Mucosa of descending colon (tissue), 3 donors: ENCODE measurements around the gene CERS6. TPM values are rescaled to one million over a fixed set of nuclear protein-coding genes. Genes with fewer than 3 reads are reported as not detected.

Source experiments
- ATAC-seq: fragments of 200-7000 bp; cut with Tn5 transposase; one replicate; pipeline ENCODE4 v1.9.1; 2020; ENCODE audit warnings: mild to moderate bottlenecking, moderate library complexity
- DNase-seq, 3 donors: peaks; one replicate each; pipeline ENCODE4 v3.0.0-alpha.2; 2020
- H3K36me3 ChIP-seq: fragments of 200-600 bp; one replicate; pipeline ENCODE4 v1.8.0; 2021; ENCODE audit warnings: low read depth, mild to moderate bottlenecking
- H3K4me1 ChIP-seq: fragments of 200-600 bp; one replicate; pipeline ENCODE4 v1.8.0; 2021; ENCODE audit warnings: low read depth, mild to moderate bottlenecking
- H3K4me3 ChIP-seq: fragments of 200-600 bp; one replicate; pipeline ENCODE4 v1.8.0; 2021; ENCODE audit warnings: mild to moderate bottlenecking
- H3K9me3 ChIP-seq: fragments of 200-600 bp; one replicate; pipeline ENCODE4 v1.8.0; 2021; ENCODE audit warnings: mild to moderate bottlenecking
- intact Hi-C, 2 donors: fragments of 100-400 bp; cut with DNase I in 1 of 2; cut with micrococcal nuclease in 1 of 2; formaldehyde crosslinking; loops; one replicate each; pipeline versions ENCODE4 v1.11.0 to v1.11.1; 2022; cut with DNase I, micrococcal nuclease
- total RNA-seq, 3 donors: library from RNA; stranded (reverse); fragmentation: NEBNext Ultra II Directional in 2 of 3; extraction: Animal tissue kit (Norgen Biotek cat#: 25700) in 2 of 3; gene quantifications; one replicate each; pipeline versions ENCODE4 v1.2.1 to v1.2.4, GENCODE V29; 2021 to 2023
- TF ChIP-seq, protein P1 (sequence below): fragments of 200-600 bp; IDR thresholded peaks from one replicate; pipeline ENCODE4 v1.8.0; 2022; ENCODE audit warnings: antibody characterized with exemption, mild to moderate bottlenecking
- donor health status: DM: no; HTN: no; CAD: no; lungs with moderate emphysema.
- donor health status: DM: no; HTN: no; CAD: no.
- donor health status: DM: no; HTN: yes; CAD: no.

CERS6 gene
- total RNA-seq, 3 donors from 2014 or later: 27.4 to 67.2 (median 65.0) TPM

DNA sequence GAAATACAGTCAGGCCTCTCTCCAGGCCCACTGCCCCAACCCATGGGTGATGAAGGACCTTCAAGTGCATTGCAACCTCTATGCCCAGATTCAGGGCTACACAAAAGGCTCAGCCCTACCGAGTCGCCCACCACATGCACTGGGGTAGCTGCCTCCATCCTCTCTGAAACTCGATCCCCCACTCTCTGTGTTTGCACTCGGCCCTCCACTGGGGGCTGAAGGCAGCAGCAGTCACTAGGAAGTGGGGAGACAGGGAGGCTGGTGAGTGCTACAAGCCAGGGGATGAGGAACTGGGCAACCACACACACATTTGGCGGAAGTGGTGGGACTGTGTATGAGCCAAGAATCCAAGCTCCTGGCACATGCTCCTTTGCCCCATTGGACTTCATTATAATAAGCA lies 94.6 kb downstream of the CERS6 start:
- Histone ChIP-seq H3K4me1 (peaks cover 4% of the 10 kb centered on the region), H3K36me3 (no peaks in the 10 kb centered on the region), H3K9me3 (no peaks in the 10 kb centered on the region), H3K4me3 (no peak overlapping the region)
- DNase-seq (no peak), ATAC-seq (peak; percentile 38)
- TF ChIP-seq, protein P1, sequence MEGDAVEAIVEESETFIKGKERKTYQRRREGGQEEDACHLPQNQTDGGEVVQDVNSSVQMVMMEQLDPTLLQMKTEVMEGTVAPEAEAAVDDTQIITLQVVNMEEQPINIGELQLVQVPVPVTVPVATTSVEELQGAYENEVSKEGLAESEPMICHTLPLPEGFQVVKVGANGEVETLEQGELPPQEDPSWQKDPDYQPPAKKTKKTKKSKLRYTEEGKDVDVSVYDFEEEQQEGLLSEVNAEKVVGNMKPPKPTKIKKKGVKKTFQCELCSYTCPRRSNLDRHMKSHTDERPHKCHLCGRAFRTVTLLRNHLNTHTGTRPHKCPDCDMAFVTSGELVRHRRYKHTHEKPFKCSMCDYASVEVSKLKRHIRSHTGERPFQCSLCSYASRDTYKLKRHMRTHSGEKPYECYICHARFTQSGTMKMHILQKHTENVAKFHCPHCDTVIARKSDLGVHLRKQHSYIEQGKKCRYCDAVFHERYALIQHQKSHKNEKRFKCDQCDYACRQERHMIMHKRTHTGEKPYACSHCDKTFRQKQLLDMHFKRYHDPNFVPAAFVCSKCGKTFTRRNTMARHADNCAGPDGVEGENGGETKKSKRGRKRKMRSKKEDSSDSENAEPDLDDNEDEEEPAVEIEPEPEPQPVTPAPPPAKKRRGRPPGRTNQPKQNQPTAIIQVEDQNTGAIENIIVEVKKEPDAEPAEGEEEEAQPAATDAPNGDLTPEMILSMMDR: no peak
- intact Hi-C loops: no loop called here

DNA sequence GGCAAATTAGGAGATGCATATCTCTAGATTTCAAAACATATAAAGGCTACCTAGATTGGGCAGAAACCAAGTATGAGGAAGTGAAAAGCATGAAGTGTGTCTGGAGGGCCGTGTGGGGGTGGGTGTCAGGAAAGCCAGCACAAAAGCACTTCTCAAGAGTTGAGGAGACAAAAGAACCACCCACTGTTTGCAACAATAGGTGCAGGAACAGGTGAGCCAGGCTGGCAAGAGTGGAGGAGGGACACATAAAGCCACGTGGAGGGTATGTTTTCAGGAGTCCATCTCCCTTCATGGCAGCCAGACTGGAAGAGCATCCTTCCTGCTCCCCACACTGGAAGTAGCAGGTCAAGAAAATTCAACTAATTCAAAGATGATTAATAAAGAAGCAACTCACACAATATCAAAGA lies 96.4 kb downstream of the CERS6 start:
- peak; percentile 32 for ATAC-seq

DNA sequence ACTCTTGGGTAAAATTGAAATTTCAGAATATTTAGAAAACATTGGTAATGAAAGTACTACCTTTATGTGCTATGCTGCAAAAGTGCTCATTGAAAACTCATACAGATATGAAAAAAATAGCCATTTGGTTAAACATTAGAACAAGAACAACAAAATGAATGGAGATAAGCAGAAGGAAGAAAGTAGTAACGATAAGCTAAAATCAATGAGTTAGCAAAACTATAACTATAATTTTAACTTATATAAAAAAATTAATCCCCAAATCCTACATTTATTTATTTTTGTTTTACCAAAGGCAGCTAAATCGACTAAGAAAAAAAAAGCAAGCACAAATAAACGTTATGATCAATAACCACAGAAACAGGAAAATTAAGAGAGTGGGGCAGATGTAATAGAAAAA lies 99.2 kb downstream of the CERS6 start:
- no peaks in the 10 kb centered on the region for H3K4me1 ChIP-seq
- H3K9me3 ChIP-seq: no peaks in the 10 kb centered on the region
- no peaks in the 10 kb centered on the region for H3K36me3 ChIP-seq
- H3K4me3 ChIP-seq: no peak overlapping the region
- TF ChIP-seq, protein P1: no peak
- ATAC-seq (no peak), DNase-seq (no peak)
- intact Hi-C loops: no loop called here

More for the DNA sequence above, 96.4 kb downstream of the CERS6 start:
- H3K4me1 ChIP-seq: peaks cover 4% of the 10 kb centered on the region
- DNase-seq: no peak
- H3K9me3 ChIP-seq: no peaks in the 10 kb centered on the region
- no peaks in the 10 kb centered on the region for H3K36me3 ChIP-seq
- intact Hi-C loops: no loop called here
- TF ChIP-seq, protein P1: no peak
- H3K4me3 ChIP-seq: no peak overlapping the region

DNA sequence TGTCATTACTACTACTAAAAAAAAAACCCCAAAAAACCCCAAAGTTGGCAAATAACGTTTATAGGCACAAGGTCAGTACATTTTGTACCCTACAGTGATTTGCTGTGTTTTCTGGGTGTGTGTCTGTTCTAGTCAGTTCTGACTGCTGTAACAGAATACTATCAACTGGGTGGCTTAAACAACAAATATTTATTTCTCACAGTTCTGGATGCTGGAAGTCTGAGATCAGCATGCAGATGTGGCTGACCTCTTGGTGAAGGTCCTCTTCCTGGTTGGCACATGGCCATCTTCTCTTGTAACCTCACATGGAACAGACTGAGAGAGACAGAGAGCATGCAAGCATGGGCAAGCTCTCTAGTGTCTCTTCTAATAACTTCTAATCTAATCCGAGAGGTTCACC lies 103.1 kb downstream of the CERS6 start:
- intact Hi-C loops: no loop called here
- peak; percentile 68 for ATAC-seq
- H3K9me3 ChIP-seq: no peaks in the 10 kb centered on the region
- DNase-seq: peak in 1 of 3 donors; percentile 73
- no peak overlapping the region for H3K4me3 ChIP-seq
- H3K36me3 ChIP-seq: no peaks in the 10 kb centered on the region
- TF ChIP-seq, protein P1: no peak
- H3K4me1 ChIP-seq: no peaks in the 10 kb centered on the region

DNA sequence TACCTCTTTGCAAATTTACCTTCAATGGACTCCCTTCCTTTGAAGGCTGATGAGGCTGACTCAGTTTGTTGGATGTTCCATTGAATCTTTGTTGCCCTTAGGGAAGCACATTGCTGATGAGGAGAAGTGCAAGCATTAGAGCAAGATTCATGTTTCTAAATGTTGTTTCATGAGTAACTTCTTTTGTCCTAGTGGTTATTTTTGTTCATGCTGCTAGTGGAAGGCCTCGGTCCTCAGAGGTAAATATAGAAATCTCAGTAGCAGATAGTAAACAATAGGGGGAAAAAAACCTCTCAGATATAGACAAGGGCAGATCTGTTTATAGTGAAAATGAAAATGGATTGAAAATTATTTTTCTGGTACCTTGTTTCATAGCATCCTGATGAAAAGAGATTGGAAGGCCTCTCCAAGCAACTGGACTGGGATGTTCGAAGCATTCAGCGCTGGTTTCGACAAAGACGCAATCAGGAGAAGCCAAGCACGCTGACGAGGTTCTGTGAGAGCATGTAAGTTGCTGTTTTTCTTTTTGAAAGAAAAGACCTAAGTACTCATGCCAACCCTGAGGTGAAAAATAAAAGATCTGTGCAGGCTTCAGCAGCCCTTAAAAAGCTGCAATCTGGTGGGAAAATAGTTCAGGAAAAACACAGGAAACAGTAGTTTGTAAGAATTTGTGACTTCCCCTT lies 104.9 kb downstream of the CERS6 start:
- TF ChIP-seq, protein P1: no peak
- no peaks in the 10 kb centered on the region for H3K9me3 ChIP-seq
- ATAC-seq (no peak), DNase-seq (no peak)
- intact Hi-C loops: no loop called here
- no peaks in the 10 kb centered on the region for H3K4me1 ChIP-seq
- no peak overlapping the region for H3K4me3 ChIP-seq
- no peaks in the 10 kb centered on the region for H3K36me3 ChIP-seq
